PC-3 (cell line): ENCODE data around the gene PRR5L. TPM values are rescaled to one million over a fixed set of nuclear protein-coding genes. Genes with fewer than 3 reads are reported as not detected.

Source experiments
- ATAC-seq: fragments of 200-7000 bp; cut with Tn5 transposase; 2 replicates; pipeline ENCODE4 v1.9.1; 2020; ENCODE audit warnings: mild to moderate bottlenecking, moderate library complexity
- BruUV-seq: library from RNA; stranded (reverse); fragments of 400-500 nt; replicated peaks from 2 replicates; lab custom pipeline; 2021; lab: Mats Ljungman, UMichigan
- CTCF ChIA-PET: fragments of 300-600 bp; sonication (Branson Sonifier 250); formaldehyde crosslinking; loops from one replicate; lab custom pipeline; 2022; ENCODE audit warnings: antibody characterized with exemption; lab: Charles Lee
- POLR2A ChIA-PET: fragments of 300-600 bp; sonication (Branson Sonifier 250); formaldehyde crosslinking; loops from one replicate; lab custom pipeline; 2022; ENCODE audit warnings: antibody characterized with exemption; ENCODE audit not compliant: unreplicated experiment; lab: Charles Lee
- DNase-seq: peaks from one replicate; pipeline ENCODE4 v3.0.0-alpha.2; 2015
- H2AFZ ChIP-seq: fragments of 300-600 bp; sonication (generic); 2 replicates; pipeline ENCODE4 v1.6.0; 2016; ENCODE audit warnings: antibody characterized with exemption, low read length
- H3F3A ChIP-seq: fragments of 300-600 bp; sonication (generic); one replicate; pipeline ENCODE4 v1.6.0; 2017; ENCODE audit warnings: antibody characterized with exemption, low read length, control low read depth, mild to moderate bottlenecking; ENCODE audit not compliant: unreplicated experiment
- H3K27ac ChIP-seq: fragments of 300-600 bp; sonication (generic); 2 replicates; pipeline ENCODE4 v1.5.1; 2016; ENCODE audit warnings: mild to moderate bottlenecking, low read length
- H3K27me3 ChIP-seq: fragments of 300-600 bp; sonication (generic); 2 replicates; pipeline ENCODE4 v1.6.1; 2016; ENCODE audit warnings: low read length, mixed read lengths
- H3K36me3 ChIP-seq: fragments of 300-600 bp; sonication (generic); 2 replicates; pipeline ENCODE4 v1.6.1; 2016; ENCODE audit warnings: low read depth, mixed run types, low read length, mixed read lengths
- H3K4me1 ChIP-seq: fragments of 300-600 bp; sonication (generic); 2 replicates; pipeline ENCODE4 v1.5.1; 2016; ENCODE audit warnings: low read length; ENCODE audit not compliant: insufficient read depth
- H3K4me2 ChIP-seq: fragments of 300-600 bp; sonication (generic); 2 replicates; pipeline ENCODE4 v1.6.0; 2016; ENCODE audit warnings: low read length
- H3K4me3 ChIP-seq: fragments of 300-600 bp; sonication (generic); 2 replicates; pipeline ENCODE4 v1.5.1; 2016; ENCODE audit warnings: mild to moderate bottlenecking, low read length, mixed read lengths
- H3K79me2 ChIP-seq: fragments of 300-600 bp; sonication (generic); 2 replicates; pipeline ENCODE4 v1.6.1; 2017; ENCODE audit warnings: low read length, mixed read lengths
- H3K9ac ChIP-seq: fragments of 300-600 bp; sonication (generic); 2 replicates; pipeline ENCODE4 v1.6.0; 2016; ENCODE audit warnings: mild to moderate bottlenecking, low read length
- H3K9me2 ChIP-seq: fragments of 300-600 bp; sonication (generic); replicated peaks from 2 replicates; pipeline ENCODE4 v1.6.1; 2016; ENCODE audit warnings: mixed run types, low read length, mixed read lengths
- H3K9me3 ChIP-seq: fragments of 300-600 bp; sonication (generic); 2 replicates; pipeline ENCODE4 v1.6.1; 2016; ENCODE audit warnings: low read length, mixed read lengths
- H4K20me1 ChIP-seq: fragments of 300-600 bp; sonication (generic); 2 replicates; pipeline ENCODE4 v1.6.1; 2016; ENCODE audit warnings: low read length, mixed read lengths
- CTCF ChIP-seq: fragments of 300-600 bp; sonication (generic); conservative IDR thresholded peaks from 2 replicates; pipeline ENCODE4 v1.5.1; 2017; ENCODE audit warnings: antibody characterized with exemption, low read depth, mild to moderate bottlenecking, low read length
- EZH2 ChIP-seq: fragments of 300-600 bp; sonication (generic); IDR thresholded peaks from one replicate; pipeline ENCODE4 v1.6.1; 2017; ENCODE audit warnings: antibody characterized with exemption, mild to moderate bottlenecking, low read length; ENCODE audit not compliant: unreplicated experiment
- EZH2phosphoT487 ChIP-seq: fragments of 300-600 bp; sonication (generic); IDR thresholded peaks from 2 replicates; pipeline ENCODE4 v1.6.1; 2018; ENCODE audit warnings: mild to moderate bottlenecking, antibody characterized with exemption, low read length, borderline replicate concordance
- intact Hi-C: fragments of 100-400 bp; cut with micrococcal nuclease; formaldehyde crosslinking; loops from 2 replicates; pipeline ENCODE4 v1.9.0; 2023
- total RNA-seq: library from RNA; depleted of rRNA; stranded (reverse); fragments of >200 nt; gene quantifications from 2 replicates; pipeline ENCODE4 v1.2.3, GENCODE V29; 2014

The PRR5L gene
- total RNA-seq, 1 experiment from 2014 or later: 4.7 TPM

GRCh38 chr11:36432738-36433137 lies 136.7 kb downstream of the PRR5L start:
- CTCF ChIA-PET: no interaction called here
- ATAC-seq: no peak
- DNase-seq: no peak

DNA sequence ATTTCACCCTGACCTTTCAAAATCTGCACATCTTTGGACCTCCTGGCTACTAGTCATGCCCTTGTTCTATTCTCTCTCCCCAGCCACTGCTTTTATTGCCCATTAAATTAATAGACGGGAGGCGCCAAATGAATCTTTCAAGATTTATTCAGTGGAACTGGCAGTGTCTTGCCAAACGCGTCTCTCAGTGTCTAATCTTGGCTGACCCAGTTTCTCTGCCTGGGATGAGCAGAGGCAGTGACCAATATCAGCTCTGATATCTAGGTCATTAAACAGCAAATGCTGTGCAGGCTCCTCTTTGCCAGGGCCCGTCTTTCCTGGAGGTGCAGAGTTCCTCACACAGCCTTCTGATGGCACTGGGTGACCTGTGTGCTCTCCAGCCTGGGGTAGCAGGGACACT lies 140.0 kb downstream of the PRR5L start:
- no peaks in the 10 kb centered on the region for H3K9me3 ChIP-seq
- no peak overlapping the region for H3K4me3 ChIP-seq
- no peak overlapping the region for H3K27ac ChIP-seq
- H2AFZ ChIP-seq: no peak overlapping the region
- H4K20me1 ChIP-seq: no peaks in the 10 kb centered on the region
- no peaks in the 10 kb centered on the region for H3F3A ChIP-seq
- CTCF ChIA-PET: no interaction called here
- DNase-seq (no peak), ATAC-seq (no peak)
- TF ChIP-seq EZH2phosphoT487 (no peak), CTCF (no peak), EZH2 (no peak)
- POLR2A ChIA-PET: no interaction called here
- H3K79me2 ChIP-seq: no peaks in the 10 kb centered on the region
- intact Hi-C loops: no loop called here
- H3K4me2 ChIP-seq: no peak overlapping the region
- BruUV-seq: no TSS peak
- no peaks in the 10 kb centered on the region for H3K36me3 ChIP-seq
- H3K4me1 ChIP-seq: peaks cover 10% of the 10 kb centered on the region
- H3K9ac ChIP-seq: no peak overlapping the region
- H3K9me2 ChIP-seq: no peaks in the 10 kb centered on the region
- no peaks in the 10 kb centered on the region for H3K27me3 ChIP-seq

More at GRCh38 chr11:36432738-36433137, 136.7 kb downstream of the PRR5L start:
- H3K4me1 ChIP-seq: peaks cover 10% of the 10 kb centered on the region
- H2AFZ ChIP-seq: no peak overlapping the region
- no peaks in the 10 kb centered on the region for H3K9me3 ChIP-seq
- no peaks in the 10 kb centered on the region for H4K20me1 ChIP-seq
- H3K9me2 ChIP-seq: no peaks in the 10 kb centered on the region
- no peak overlapping the region for H3K4me3 ChIP-seq
- no peak overlapping the region for H3K27ac ChIP-seq
- intact Hi-C loops: no loop called here
- TF ChIP-seq EZH2 (no peak), EZH2phosphoT487 (no peak), CTCF (no peak)
- H3K9ac ChIP-seq: no peak overlapping the region
- no peaks in the 10 kb centered on the region for H3F3A ChIP-seq
- POLR2A ChIA-PET: no interaction called here
- no peaks in the 10 kb centered on the region for H3K36me3 ChIP-seq
- H3K79me2 ChIP-seq: no peaks in the 10 kb centered on the region
- no peaks in the 10 kb centered on the region for H3K27me3 ChIP-seq
- BruUV-seq: no TSS peak
- H3K4me2 ChIP-seq: no peak overlapping the region

- POLR2A ChIA-PET: no interaction called here
These were observed 140.5 kb downstream of the PRR5L start for GRCh38 chr11:36436589-36436988.

More at GRCh38 chr11:36436589-36436988, 140.5 kb downstream of the PRR5L start:
- no peak overlapping the region for H2AFZ ChIP-seq
- no peaks in the 10 kb centered on the region for H3K9me3 ChIP-seq
- no peaks in the 10 kb centered on the region for H3K36me3 ChIP-seq
- CTCF ChIA-PET: no interaction called here
- H3F3A ChIP-seq: no peaks in the 10 kb centered on the region
- no peak overlapping the region for H3K4me2 ChIP-seq
- H3K9me2 ChIP-seq: no peaks in the 10 kb centered on the region
- no TSS peak for BruUV-seq
- peaks cover 7% of the 10 kb centered on the region for H3K4me1 ChIP-seq
- H4K20me1 ChIP-seq: no peaks in the 10 kb centered on the region
- no peak for ATAC-seq
- H3K79me2 ChIP-seq: no peaks in the 10 kb centered on the region
- no peaks in the 10 kb centered on the region for H3K27me3 ChIP-seq
- TF ChIP-seq EZH2phosphoT487 (no peak), EZH2 (no peak), CTCF (no peak)
- DNase-seq: no peak
- no peak overlapping the region for H3K27ac ChIP-seq
- intact Hi-C loops: no loop called here
- H3K4me3 ChIP-seq: no peak overlapping the region
- H3K9ac ChIP-seq: no peak overlapping the region
